ENCODE data around the gene KYNU.
"Not testable (repeated sequence)": the region's sequence is repeated elsewhere in the genome, so short reads cannot be mapped to it uniquely, and the experiment has no call there.

KYNU gene

GRCh38 chr2:143063612-143064200 lies 186.2 kb downstream of the KYNU start:
- no peak for DNase-seq
- in situ Hi-C loops (cut with MboI; ENCODE audit: low pct_unique_long_range_greater_than_20kb, low sequenced_read_pairs): no loop called here

- in situ Hi-C loops (cut with MboI; ENCODE audit: low pct_unique_long_range_greater_than_20kb, low sequenced_read_pairs): no loop called here
- no peak for DNase-seq
Measured at GRCh38 chr2:143068094-143068493, 190.6 kb downstream of the KYNU start.

GRCh38 chr2:143068509-143068908 lies 191.0 kb downstream of the KYNU start:
- DNase-seq: peak; percentile 56
- in situ Hi-C loops (cut with MboI; ENCODE audit: low pct_unique_long_range_greater_than_20kb, low sequenced_read_pairs): no loop called here

- in situ Hi-C loops (cut with MboI; ENCODE audit: low pct_unique_long_range_greater_than_20kb, low sequenced_read_pairs): no loop called here
- DNase-seq: no peak
Measured at GRCh38 chr2:143070704-143071103, 193.2 kb downstream of the KYNU start.

- no peak for DNase-seq
- in situ Hi-C loops (cut with MboI; ENCODE audit: low pct_unique_long_range_greater_than_20kb, low sequenced_read_pairs): no loop called here
Measured at GRCh38 chr2:143071185-143071876, 193.9 kb downstream of the KYNU start.

GRCh38 chr2:143074913-143075312 lies 197.4 kb downstream of the KYNU start:
- DNase-seq; in situ Hi-C loops (cut with MboI; ENCODE audit: low pct_unique_long_range_greater_than_20kb, low sequenced_read_pairs): not testable (repeated sequence)

GRCh38 chr2:143075711-143076110 lies 198.2 kb downstream of the KYNU start:
- in situ Hi-C loops (cut with MboI; ENCODE audit: low pct_unique_long_range_greater_than_20kb, low sequenced_read_pairs): no loop called here
- no peak for DNase-seq

GRCh38 chr2:143078104-143078503 lies 200.6 kb downstream of the KYNU start:
- no peak for DNase-seq
- in situ Hi-C loops (cut with MboI; ENCODE audit: low pct_unique_long_range_greater_than_20kb, low sequenced_read_pairs): no loop called here

GRCh38 chr2:143081616-143082015 lies 204.2 kb downstream of the KYNU start:
- no peak for DNase-seq
- in situ Hi-C loops (cut with MboI; ENCODE audit: low pct_unique_long_range_greater_than_20kb, low sequenced_read_pairs): no loop called here

GRCh38 chr2:143083636-143084035 lies 206.2 kb downstream of the KYNU start:
- DNase-seq: peak; percentile 32
- in situ Hi-C loops (cut with MboI; ENCODE audit: low pct_unique_long_range_greater_than_20kb, low sequenced_read_pairs): no loop called here

GRCh38 chr2:143084462-143084861 lies 207.0 kb downstream of the KYNU start:
- DNase-seq: no peak
- in situ Hi-C loops (cut with MboI; ENCODE audit: low pct_unique_long_range_greater_than_20kb, low sequenced_read_pairs): no loop called here

- in situ Hi-C loops (cut with MboI; ENCODE audit: low pct_unique_long_range_greater_than_20kb, low sequenced_read_pairs): no loop called here
- no peak for DNase-seq
Measured at GRCh38 chr2:143085125-143085784, 207.8 kb downstream of the KYNU start.

GRCh38 chr2:143087033-143087432 lies 209.6 kb downstream of the KYNU start:
- in situ Hi-C loops (cut with MboI; ENCODE audit: low pct_unique_long_range_greater_than_20kb, low sequenced_read_pairs): no loop called here
- DNase-seq: no peak

- in situ Hi-C loops (cut with MboI; ENCODE audit: low pct_unique_long_range_greater_than_20kb, low sequenced_read_pairs): no loop called here
- DNase-seq: no peak
Measured at GRCh38 chr2:143088388-143088787, 210.9 kb downstream of the KYNU start.

GRCh38 chr2:143089520-143089919 lies 212.1 kb downstream of the KYNU start:
- in situ Hi-C loops (cut with MboI; ENCODE audit: low pct_unique_long_range_greater_than_20kb, low sequenced_read_pairs); DNase-seq: not testable (repeated sequence)

Measured in KBM-7 (cell line).